Tibial nerve (tissue), 4 donors: Measurements from ENCODE around the gene NRXN2. TPM values are rescaled to one million over a fixed set of nuclear protein-coding genes. Genes with fewer than 3 reads are reported as not detected.

Experiments
- DNase-seq, 2 donors: peaks; one replicate each; pipeline ENCODE4 v3.0.0-alpha.2; 2019; ENCODE audit warnings: low spot score in 2 of 2
- H3K27ac ChIP-seq, 4 donors: fragments of 200-600 bp; sonication (generic) in 3 of 4; one replicate each; pipeline ENCODE4 v1.5.1; 2017 to 2019; ENCODE audit warnings: mild to moderate bottlenecking in 1 of 4
- H3K27me3 ChIP-seq, 2 donors: fragments of 200-600 bp; sonication (generic) in 1 of 2; one replicate each; pipeline versions ENCODE4 v1.5.1 to v1.6.0; 2017 to 2019
- H3K36me3 ChIP-seq, 3 donors: fragments of 200-600 bp; sonication (generic); one replicate each; pipeline ENCODE4 v1.5.1; 2018 to 2019
- H3K4me1 ChIP-seq, 4 donors: fragments of 200-600 bp; sonication (generic) in 3 of 4; one replicate each; pipeline ENCODE4 v1.5.1; 2017 to 2019
- H3K4me3 ChIP-seq, 4 donors: fragments of 200-600 bp; sonication (generic) in 3 of 4; one replicate each; pipeline ENCODE4 v1.5.1; 2017 to 2019; ENCODE audit warnings: mild to moderate bottlenecking in 1 of 4, moderate library complexity in 1 of 4
- H3K9me3 ChIP-seq, 4 donors: fragments of 200-600 bp; sonication (generic) in 3 of 4; one replicate each; pipeline ENCODE4 v1.5.1; 2017 to 2019
- EP300 ChIP-seq, 2 donors: sonication (generic); formaldehyde crosslinking; IDR thresholded peaks; one replicate each; pipeline ENCODE4 v1.6.1; 2017; ENCODE audit warnings: antibody characterized with exemption in 2 of 2, mild to moderate bottlenecking in 1 of 2
- POLR2A ChIP-seq, 2 donors: fragments of 450-650 bp; IDR thresholded peaks; one replicate each; pipeline ENCODE4 v1.6.1; 2017; ENCODE audit warnings: antibody characterized with exemption in 2 of 2, mild to moderate bottlenecking in 2 of 2, moderate library complexity in 2 of 2
- WGBS, 2 donors: methylation state at CpG; one replicate each; pipeline ENCODE4 v1.1.5; 2018; 5-methylcytosine and 5-hydroxymethylcytosine counted together
- total RNA-seq, 4 donors: library from RNA; depleted of rRNA; stranded (reverse); fragments of >200 nt; gene quantifications; one replicate each; pipeline ENCODE4 v1.1.0, GENCODE V29; 2016
- TF ChIP-seq, protein P1 (sequence below), 5 experiments: fragments of 200-600 bp in 3 of 5; fragments of 450-650 bp in 2 of 5; sonication (generic) in 3 of 5; IDR thresholded peaks; one replicate each; pipeline ENCODE4 v1.5.1; 2016 to 2019; ENCODE audit warnings: antibody characterized with exemption in 5 of 5, mild to moderate bottlenecking in 3 of 5, moderate library complexity in 2 of 5

Gene NRXN2
- total RNA-seq, 4 donors from 2014 or later: 1.7 to 25.5 (median 8.7) TPM

DNA sequence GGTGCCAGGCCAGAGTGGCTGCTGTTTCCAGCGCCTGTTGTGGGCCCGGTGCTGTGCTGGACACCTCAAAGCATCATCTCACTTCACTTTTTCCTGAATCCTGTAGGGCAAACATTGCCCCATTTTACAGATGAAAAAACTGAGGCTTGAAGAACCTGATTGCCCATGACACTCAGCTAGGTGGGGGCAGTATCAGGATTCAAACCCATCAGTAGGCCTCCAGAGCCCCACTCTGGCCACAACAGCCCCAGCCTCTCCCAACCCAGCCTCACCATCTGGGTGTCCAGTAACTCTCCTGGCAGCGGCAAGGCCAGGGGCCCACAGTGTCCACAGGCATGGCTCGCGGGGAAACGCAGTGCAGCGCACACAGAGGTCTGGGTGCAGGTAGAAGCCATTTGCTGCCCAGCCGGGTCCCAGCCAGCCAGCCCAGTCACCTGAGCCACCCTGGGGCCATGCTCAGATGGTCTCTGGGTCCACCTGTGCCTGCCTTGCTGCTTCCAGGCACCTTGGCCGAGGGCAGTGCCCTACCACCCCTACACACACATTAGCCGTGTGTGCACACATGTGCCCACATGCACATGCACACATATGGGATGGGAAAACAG is 120.4 kb downstream of the NRXN2 start:
- Histone ChIP-seq H3K9me3 (no peaks in the 10 kb centered on the region), H3K27me3 (peaks cover 0 to 7% of the 10 kb centered on the region in 2 donors), H3K4me1 (peaks cover 0 to 9% (median 0%) of the 10 kb centered on the region in 4 donors), H3K4me3 (no peak overlapping the region), H3K27ac (no peak overlapping the region), H3K36me3 (no peaks in the 10 kb centered on the region)
- TF ChIP-seq POLR2A (IDR thresholded peaks at IDR 0.05) (no peak), EP300 (IDR thresholded peaks at IDR 0.05) (no peak)
- TF ChIP-seq, protein P1, sequence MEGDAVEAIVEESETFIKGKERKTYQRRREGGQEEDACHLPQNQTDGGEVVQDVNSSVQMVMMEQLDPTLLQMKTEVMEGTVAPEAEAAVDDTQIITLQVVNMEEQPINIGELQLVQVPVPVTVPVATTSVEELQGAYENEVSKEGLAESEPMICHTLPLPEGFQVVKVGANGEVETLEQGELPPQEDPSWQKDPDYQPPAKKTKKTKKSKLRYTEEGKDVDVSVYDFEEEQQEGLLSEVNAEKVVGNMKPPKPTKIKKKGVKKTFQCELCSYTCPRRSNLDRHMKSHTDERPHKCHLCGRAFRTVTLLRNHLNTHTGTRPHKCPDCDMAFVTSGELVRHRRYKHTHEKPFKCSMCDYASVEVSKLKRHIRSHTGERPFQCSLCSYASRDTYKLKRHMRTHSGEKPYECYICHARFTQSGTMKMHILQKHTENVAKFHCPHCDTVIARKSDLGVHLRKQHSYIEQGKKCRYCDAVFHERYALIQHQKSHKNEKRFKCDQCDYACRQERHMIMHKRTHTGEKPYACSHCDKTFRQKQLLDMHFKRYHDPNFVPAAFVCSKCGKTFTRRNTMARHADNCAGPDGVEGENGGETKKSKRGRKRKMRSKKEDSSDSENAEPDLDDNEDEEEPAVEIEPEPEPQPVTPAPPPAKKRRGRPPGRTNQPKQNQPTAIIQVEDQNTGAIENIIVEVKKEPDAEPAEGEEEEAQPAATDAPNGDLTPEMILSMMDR (IDR thresholded peaks at IDR 0.05): no peak
- no peak for DNase-seq
- 82 to 91% methylated on average over 5 to 9 of the region's 10 CpGs for WGBS, 2 donors

DNA sequence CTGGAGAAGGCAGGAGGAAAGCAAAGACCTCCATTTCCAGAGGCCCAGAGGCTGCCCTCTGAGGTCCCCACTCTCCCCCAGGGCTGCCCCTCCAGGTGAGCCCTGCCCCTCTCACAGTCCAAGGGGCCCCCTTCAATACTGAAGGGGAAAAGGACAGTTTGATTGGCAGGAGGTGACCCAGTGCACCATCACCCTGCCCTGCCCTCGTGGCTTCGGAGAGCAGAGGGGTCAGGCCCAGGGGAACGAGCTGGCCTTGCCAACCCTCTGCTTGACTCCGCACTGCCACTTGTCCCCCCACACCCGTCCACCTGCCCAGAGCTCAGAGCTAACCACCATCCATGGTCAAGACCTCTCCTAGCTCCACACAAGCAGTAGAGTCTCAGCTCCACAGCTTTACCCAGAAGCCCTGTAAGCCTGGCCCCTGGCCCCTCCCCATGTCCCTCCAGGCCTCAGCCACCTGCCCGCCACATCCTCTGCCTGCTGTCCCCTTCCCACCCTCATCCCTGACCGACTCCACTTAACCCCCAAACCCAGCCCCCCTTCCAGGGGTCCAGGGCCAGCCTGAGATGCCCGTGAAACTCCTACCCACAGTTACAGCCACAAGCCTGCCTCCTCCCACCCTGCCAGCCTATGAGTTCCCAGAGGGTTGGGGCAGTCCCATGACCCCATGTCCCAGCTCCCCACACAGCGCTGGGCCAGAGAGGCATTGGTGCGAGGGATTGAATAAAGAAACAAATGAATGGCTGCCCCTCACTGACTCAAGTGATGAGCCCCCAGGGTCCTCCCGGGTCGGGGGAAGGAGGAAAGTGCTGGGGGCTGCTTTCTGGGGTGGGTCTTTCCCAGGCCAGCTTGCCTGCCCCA is 121.2 kb downstream of the NRXN2 start:
- H3K9me3 ChIP-seq: no peaks in the 10 kb centered on the region

GRCh38 chr11:64600281-64600992 is 122.6 kb downstream of the NRXN2 start:
- Histone ChIP-seq H3K4me3 (no peak overlapping the region), H3K36me3 (no peaks in the 10 kb centered on the region), H3K27ac (no peak overlapping the region), H3K4me1 (no peaks in the 10 kb centered on the region), H3K27me3 (no peaks in the 10 kb centered on the region), H3K9me3 (no peaks in the 10 kb centered on the region)
- TF ChIP-seq EP300 (IDR thresholded peaks at IDR 0.05) (no peak), POLR2A (IDR thresholded peaks at IDR 0.05) (no peak)
- TF ChIP-seq, protein P1 (IDR thresholded peaks at IDR 0.05): no peak
- WGBS, 2 donors: 86 to 88% methylated on average over 9 to 15 of the region's 19 CpGs
- DNase-seq: no peak

More for the DNA sequence above, 121.2 kb downstream of the NRXN2 start:
- Histone ChIP-seq H3K4me3 (no peak overlapping the region), H3K27ac (no peak overlapping the region), H3K36me3 (no peaks in the 10 kb centered on the region), H3K4me1 (peaks cover 0 to 5% (median 0%) of the 10 kb centered on the region in 4 donors), H3K27me3 (no peaks in the 10 kb centered on the region)
- WGBS, 2 donors: 69 to 83% methylated on average over 11 to 12 of the region's 12 CpGs
- TF ChIP-seq, protein P1 (IDR thresholded peaks at IDR 0.05): no peak
- no peak for TF ChIP-seq POLR2A (IDR thresholded peaks at IDR 0.05)
- no peak for TF ChIP-seq EP300 (IDR thresholded peaks at IDR 0.05)
- DNase-seq: no peak

DNA sequence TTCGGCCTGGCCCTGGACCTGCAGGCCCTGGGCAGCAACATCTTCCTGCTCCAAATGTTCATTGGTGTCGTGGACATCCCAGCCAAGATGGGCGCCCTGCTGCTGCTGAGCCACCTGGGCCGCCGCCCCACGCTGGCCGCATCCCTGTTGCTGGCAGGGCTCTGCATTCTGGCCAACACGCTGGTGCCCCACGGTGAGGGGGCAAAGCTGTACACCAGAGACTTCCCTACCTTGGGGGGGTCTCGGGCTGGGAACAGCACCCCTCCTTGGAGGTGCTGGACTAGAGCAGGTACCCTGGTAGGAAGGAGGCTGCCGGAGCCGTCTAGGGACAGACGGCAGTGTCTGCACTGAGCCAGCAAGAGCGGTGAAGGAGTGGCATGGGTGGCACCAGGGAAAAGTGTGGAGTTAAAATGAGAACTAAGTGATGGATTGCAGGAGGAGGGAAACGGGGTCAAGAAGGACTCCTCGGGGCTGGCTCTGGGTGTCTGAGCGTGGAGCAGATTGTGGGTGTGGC is 123.2 kb downstream of the NRXN2 start:
- H3K4me1 ChIP-seq: no peaks in the 10 kb centered on the region
- 76 to 88% methylated on average over 9 to 16 of the region's 17 CpGs for WGBS, 2 donors
- no peak overlapping the region for H3K4me3 ChIP-seq
- H3K36me3 ChIP-seq: no peaks in the 10 kb centered on the region
- no peaks in the 10 kb centered on the region for H3K27me3 ChIP-seq
- no peak overlapping the region for H3K27ac ChIP-seq
- no peak for DNase-seq
- H3K9me3 ChIP-seq: no peaks in the 10 kb centered on the region
- TF ChIP-seq, protein P1 (IDR thresholded peaks at IDR 0.05): no peak
- no peak for TF ChIP-seq POLR2A (IDR thresholded peaks at IDR 0.05)
